ENCODE measurements around the gene RPTOR.
"Not testable (repeated sequence)": the region's sequence is repeated elsewhere in the genome, so short reads cannot be mapped to it uniquely, and the experiment has no call there.

Gene RPTOR

GRCh38 chr17:80499961-80500665, 44.5 kb upstream of the RPTOR start:
- no peak overlapping the region for H3K4me3 ChIP-seq (ENCODE audit: low read depth, low read length)
- TF ChIP-seq, protein P1, sequence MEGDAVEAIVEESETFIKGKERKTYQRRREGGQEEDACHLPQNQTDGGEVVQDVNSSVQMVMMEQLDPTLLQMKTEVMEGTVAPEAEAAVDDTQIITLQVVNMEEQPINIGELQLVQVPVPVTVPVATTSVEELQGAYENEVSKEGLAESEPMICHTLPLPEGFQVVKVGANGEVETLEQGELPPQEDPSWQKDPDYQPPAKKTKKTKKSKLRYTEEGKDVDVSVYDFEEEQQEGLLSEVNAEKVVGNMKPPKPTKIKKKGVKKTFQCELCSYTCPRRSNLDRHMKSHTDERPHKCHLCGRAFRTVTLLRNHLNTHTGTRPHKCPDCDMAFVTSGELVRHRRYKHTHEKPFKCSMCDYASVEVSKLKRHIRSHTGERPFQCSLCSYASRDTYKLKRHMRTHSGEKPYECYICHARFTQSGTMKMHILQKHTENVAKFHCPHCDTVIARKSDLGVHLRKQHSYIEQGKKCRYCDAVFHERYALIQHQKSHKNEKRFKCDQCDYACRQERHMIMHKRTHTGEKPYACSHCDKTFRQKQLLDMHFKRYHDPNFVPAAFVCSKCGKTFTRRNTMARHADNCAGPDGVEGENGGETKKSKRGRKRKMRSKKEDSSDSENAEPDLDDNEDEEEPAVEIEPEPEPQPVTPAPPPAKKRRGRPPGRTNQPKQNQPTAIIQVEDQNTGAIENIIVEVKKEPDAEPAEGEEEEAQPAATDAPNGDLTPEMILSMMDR (IDR thresholded peaks at IDR 0.05; ENCODE audit: insufficient read depth, low read depth, low read length, missing control alignments), result no peak
- DNase-seq (ENCODE audit: low read depth), result no peak

GRCh38 chr17:80501741-80502577, 42.7 kb upstream of the RPTOR start:
- no peak for DNase-seq (ENCODE audit: low read depth)
- no peak overlapping the region for H3K4me3 ChIP-seq (ENCODE audit: low read depth, low read length)
- TF ChIP-seq, protein P1 (IDR thresholded peaks at IDR 0.05; ENCODE audit: insufficient read depth, low read depth, low read length, missing control alignments), result no peak

DNA sequence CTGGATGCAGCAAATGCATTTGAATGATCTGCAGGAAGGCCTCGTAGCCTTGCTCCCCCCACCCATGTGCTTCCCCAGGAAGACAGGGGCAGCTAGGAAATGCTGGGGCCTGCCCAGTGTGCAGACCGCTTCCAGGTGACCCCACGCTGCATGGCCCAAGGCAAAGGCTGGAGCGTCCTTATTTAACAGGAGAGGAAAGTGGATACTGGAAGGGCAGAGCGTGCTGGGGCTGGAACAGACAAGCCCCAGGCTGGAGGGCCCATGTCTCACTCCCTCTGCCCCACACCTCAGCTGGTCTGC, 42.1 kb upstream of the RPTOR start:
- no peak for DNase-seq (ENCODE audit: low read depth)
- TF ChIP-seq, protein P1 (IDR thresholded peaks at IDR 0.05; ENCODE audit: insufficient read depth, low read depth, low read length, missing control alignments), result no peak
- H3K4me3 ChIP-seq (ENCODE audit: low read depth, low read length), result no peak overlapping the region

- no peak for DNase-seq (ENCODE audit: low read depth)
- H3K4me3 ChIP-seq (ENCODE audit: low read depth, low read length), result no peak overlapping the region
- TF ChIP-seq, protein P1 (IDR thresholded peaks at IDR 0.05; ENCODE audit: insufficient read depth, low read depth, low read length, missing control alignments), result no peak
These were observed 41.6 kb upstream of the RPTOR start for GRCh38 chr17:80503031-80503430.

- no peak for DNase-seq (ENCODE audit: low read depth)
- TF ChIP-seq, protein P1 (IDR thresholded peaks at IDR 0.05; ENCODE audit: insufficient read depth, low read depth, low read length, missing control alignments), result no peak
- no peak overlapping the region for H3K4me3 ChIP-seq (ENCODE audit: low read depth, low read length)
These were observed 40.7 kb upstream of the RPTOR start for GRCh38 chr17:80503921-80504320.

- no peak overlapping the region for H3K4me3 ChIP-seq (ENCODE audit: low read depth, low read length)
- DNase-seq (ENCODE audit: low read depth), result no peak
- TF ChIP-seq, protein P1 (IDR thresholded peaks at IDR 0.05; ENCODE audit: insufficient read depth, low read depth, low read length, missing control alignments), result no peak
These were observed 39.8 kb upstream of the RPTOR start for GRCh38 chr17:80504686-80505413.

DNA sequence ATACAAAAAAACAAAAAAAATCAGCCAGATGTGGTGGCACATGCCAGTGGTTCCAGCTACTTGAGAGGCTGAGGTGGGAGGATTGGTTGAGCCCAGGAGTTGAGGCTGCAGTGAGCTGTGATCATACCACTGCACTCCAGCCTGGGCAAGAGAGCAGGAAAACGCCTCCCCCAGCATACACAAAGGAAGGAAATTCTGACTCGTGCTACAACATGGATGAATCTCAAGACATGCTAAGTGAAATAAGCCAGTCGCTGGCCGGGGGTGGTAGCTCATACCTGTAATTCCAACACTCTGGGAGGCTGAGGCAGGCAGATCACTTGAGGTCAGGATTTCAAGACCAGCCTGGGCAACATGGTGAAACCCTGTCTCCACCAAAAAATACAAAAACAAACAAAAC, 37.5 kb upstream of the RPTOR start:
- DNase-seq (ENCODE audit: low read depth); H3K4me3 ChIP-seq (ENCODE audit: low read depth, low read length): not testable (repeated sequence)
